Midbrain (tissue), 1 donor: ENCODE results near the gene RAB27A.
"Not testable (repeated sequence)": the region's sequence is repeated elsewhere in the genome, so short reads cannot be mapped to it uniquely, and the experiment has no call there.

ENCODE experiments used
- DNase-seq: peaks from one replicate; lab custom pipeline; 2025; lab: John Stamatoyannopoulos, UW

Gene RAB27A

DNA sequence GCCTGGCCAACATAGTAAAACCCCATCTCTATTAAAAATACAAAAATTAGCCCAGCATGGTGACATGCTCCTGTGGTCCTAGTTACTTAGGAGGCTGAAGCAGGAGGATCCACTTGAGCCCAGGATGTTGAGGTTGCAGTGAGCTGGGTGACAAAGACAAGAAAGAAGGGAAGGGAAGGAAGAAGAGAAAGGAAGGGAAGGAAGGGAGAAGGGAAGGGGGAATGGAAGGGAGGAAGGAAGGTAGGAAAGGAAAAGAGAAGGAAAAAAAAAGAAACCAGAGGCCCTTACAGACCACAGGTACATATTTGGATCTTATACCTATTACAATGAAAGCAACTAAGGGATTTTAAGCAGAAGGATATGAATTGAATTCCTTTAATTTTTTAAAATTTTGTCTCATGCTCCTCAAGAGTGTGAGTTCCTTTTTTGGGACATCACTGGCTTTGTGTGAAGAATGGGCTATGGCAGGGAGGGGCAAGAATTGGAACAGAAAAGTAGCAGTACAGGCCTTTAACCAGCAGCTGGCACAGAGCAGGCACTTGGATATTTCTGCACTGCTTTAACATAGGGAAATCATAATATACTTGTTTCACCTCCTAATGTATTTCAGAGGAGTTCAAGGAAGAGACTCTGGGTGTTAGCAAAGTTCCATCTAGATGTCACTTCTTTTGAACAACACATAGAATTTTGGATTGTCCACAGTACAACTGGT lies 7.9 kb downstream of the RAB27A start:
- no peak for DNase-seq

GRCh38 chr15:55280589-55280988 lies 9.0 kb downstream of the RAB27A start:
- DNase-seq = not testable (repeated sequence)

GRCh38 chr15:55279746-55280351 lies 9.8 kb downstream of the RAB27A start:
- DNase-seq = no peak

GRCh38 chr15:55279100-55279745 lies 10.4 kb downstream of the RAB27A start:
- no peak for DNase-seq

DNA sequence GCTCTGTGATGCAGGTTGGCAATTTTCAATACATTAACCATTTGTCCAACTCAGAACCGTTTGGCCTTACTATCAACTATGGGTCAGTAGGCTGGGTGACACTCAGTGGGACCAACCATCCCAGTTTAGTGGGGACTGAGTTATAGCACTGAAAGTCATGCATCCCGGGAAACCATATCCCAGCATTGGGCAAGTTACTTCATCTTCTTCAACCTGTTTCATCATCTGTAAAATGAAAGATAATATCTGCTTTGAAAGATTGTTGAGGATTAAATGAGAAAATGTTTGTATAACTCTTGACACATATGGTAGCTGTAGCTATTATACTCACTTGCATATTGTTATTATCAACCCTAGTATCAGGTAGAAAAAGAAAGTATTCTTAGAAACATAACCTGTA lies 11.9 kb downstream of the RAB27A start:
- no peak for DNase-seq

DNA sequence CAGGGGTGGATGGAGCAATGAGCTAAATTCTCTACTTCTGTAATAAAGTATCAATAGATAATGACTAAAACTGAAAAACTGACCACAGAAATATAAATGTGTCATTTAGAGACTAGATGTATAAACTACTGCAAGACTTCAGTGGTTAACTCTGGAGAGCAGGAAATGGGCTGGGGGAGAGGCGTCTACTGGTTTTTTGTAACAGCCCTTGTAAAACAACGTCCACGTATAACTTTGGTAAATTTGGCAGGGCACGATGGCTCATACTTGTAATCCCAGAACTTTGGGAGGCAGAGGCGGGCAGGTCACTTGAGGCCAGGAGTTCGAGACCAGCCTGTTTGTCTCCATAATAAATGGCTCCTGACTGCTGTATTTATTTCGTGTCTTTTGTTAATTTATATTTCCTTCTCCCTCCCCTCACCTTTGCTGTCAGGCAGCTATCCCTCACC lies 12.5 kb downstream of the RAB27A start:
- DNase-seq = no peak

- DNase-seq = no peak
Measured at GRCh38 chr15:55276324-55276723, 13.3 kb downstream of the RAB27A start.

DNA sequence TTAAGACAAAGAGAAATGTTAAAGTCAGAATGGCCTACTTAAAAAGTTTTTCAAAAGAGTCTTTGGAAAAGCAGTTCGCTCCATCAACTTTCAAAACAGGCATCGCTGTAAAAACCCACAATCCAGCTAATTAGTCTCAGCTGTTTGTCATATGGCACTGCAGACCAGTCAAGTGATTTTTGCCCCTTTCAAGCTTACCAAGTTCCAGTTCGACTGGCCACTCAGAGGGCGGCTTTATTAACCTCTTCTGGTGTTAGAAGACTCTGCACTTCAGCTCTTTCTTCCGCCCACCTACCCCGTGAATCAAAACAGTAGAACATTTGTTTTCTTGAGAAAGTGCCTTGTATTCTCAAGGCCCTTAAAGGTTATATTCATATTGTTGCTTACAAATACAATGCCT lies 19.3 kb downstream of the RAB27A start:
- DNase-seq = no peak

GRCh38 chr15:55268176-55268695 lies 21.4 kb downstream of the RAB27A start:
- DNase-seq = no peak

GRCh38 chr15:55267401-55268175 lies 22.0 kb downstream of the RAB27A start:
- no peak for DNase-seq

DNA sequence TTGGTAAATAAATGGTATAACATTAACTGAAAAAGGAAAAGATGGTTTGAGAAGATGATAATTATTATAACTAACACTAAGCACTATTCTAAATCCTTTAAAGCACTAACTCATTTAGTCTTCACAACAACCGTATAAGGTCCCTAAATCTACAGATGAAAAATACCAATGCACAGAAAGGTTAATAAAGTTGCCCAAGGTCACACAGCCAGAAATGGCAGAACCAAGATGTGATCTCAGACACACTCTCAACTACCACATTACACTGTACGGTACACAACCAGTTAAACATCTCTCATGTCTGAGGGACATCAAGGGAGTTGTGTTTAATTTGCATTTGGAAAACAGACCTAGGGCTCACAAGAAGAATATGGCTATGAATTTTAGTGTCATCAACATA lies 23.1 kb downstream of the RAB27A start:
- no peak for DNase-seq

DNA sequence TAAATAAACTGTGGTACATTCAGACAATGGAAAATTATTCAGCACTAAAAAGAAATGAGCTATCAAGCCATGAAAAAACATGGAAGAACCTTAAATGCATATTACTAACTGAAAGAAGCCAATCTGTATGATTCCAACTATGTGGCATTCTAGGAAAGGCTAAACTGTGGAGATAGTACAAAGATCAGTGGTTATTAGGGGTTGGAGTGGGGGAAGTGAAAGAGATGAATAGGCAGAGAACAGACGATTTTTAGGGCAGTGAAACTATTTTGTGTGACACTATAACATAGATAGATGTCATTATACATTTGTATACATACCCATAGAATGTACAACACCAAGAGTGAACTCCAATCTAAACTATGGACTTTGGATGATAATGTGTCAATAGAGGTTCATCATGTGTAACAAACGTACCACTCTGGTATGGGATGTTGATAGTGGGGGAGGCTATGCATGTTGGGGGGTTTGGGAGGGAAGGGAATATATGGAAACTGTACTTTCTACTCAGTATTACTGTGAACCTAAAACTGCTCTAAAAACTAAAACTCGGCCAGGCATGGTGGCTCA lies 29.0 kb downstream of the RAB27A start:
- no peak for DNase-seq

DNA sequence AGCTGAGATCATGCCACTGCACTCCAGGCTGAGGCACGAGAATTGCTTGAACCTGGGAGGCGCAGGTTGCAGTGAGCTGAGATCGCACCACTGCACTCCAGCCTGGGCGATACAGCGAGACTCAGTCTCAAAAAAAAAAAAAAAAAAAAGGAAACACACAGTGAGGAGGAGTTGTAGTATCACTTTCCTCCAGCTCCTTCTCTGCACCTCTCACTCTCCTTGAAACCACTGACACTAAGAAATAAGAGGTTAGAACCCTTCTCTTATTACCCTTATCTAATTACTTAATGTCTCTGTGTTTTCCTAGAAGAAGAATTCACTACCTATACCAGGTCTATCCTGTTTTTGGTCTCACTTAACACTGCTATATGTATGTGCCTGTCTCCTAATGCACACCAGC lies 31.7 kb downstream of the RAB27A start:
- DNase-seq = no peak

DNA sequence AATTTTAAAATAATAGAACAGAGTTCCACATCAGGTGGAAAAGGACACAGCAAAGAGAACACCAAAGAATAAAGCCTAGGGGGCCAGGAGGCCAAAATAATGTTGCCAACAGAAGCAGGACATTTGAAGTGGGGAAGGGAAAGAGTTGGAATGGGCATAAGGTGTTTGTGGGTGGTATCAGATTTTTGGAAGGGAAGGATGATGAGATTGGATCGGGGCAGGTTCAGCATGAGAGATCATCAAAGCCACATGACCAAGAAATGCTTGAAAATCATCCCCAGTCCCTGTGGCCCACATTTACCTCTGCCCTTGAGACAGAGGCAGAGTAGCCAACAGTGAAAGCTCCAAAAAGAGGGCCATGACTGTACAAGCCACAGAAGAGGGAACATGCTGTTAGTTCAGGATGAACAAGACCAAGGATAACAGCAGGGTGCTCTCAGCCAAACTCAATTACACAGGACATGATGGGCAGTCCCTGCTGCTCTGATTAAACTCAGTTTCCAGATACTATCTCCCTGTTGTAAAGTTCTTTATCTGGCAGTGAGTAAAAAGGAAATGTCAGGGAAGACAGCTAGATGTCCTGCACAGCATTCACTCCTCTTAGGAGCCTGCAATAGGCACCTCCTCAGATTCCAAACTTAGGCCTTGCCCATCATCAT lies 32.5 kb downstream of the RAB27A start:
- DNase-seq = no peak

DNA sequence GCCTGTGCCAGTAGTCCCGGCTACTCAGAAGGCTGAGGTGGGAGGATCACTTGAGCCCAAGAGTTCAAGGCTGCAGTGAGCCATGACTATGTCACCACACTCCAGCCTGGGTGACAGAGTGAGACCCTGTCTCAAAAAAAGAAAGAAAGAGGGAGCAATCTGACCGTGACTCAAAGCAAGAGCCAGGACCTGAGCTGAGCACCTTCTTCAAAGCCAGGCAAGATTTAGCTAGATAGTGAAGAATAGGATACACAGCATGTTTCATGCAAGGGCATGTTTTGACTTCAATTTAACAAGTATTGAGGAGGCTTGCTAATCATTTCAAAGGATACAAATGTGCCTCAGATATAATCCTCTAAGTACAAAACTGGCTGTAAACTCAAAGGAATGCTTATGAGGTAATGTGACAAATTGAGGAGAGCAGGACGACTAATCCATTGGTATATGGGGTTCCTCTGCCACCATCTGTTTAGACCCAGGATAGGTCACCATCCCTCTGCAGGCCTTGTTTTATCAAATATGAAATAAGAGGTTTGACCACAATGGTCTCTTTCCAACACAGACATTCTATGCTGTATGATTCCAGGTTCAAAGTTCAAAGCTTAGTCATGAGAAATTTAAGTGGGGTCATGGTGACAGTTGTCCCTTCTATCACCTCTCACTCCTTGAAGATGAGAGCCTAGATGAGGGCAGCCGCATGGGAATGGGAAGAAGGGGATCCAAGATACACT lies 33.2 kb downstream of the RAB27A start:
- no peak for DNase-seq

DNA sequence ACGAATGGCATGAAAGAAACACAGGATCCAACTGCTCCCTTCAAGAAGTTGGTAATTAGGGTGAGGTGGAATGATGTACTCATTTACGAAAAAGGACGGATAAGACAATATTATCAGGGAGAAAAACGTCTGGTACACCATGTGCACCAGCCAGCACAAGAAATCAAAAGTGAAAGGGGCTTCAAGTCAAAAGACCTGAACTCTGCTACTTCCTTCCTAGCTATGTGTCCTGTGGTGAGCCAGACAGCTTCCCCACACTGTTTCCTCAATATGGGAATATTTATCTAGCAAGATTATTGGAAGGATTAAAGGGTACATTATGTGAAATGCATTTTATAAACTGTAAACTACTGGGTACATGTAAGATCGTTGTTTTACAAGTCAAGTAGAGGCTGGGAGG lies 33.9 kb downstream of the RAB27A start:
- no peak for DNase-seq

- no peak for DNase-seq
Measured at GRCh38 chr15:55254916-55255679, 34.5 kb downstream of the RAB27A start.

- no peak for DNase-seq
Measured at GRCh38 chr15:55253580-55253979, 36.0 kb downstream of the RAB27A start.

GRCh38 chr15:55252201-55252600 lies 37.4 kb downstream of the RAB27A start:
- DNase-seq = not testable (repeated sequence)

DNA sequence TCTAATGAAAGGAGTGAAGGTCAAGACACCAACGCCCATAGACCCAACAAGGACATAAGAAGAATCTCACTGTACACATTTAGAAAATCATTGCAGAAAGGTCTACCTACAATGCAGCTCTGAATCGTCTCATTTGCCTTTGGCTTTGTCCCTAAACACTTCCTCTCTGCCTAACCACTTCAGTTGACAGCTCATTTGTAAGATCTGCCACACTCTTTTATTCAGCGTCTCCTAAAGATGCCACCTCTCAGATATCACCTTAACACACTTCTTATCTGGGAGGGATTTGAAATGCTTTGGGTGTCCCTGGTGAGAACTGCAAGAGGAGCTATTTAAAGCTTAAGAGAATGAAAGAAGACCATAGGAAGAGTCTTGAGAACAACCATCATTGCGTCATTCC lies 38.7 kb downstream of the RAB27A start:
- no peak for DNase-seq
